CD4-positive, alpha-beta T cell treated with Interleukin-1 beta for 1 hour (primary cell): ENCODE data around the gene FAM107B.
"Not testable (repeated sequence)": the region's sequence is repeated elsewhere in the genome, so short reads cannot be mapped to it uniquely, and the experiment has no call there.

Experiments used
- DNase-seq, 2 donors: peaks; one replicate each; pipeline ENCODE4 v3.0.0-alpha.2; 2020 to 2022

The FAM107B gene

GRCh38 chr10:14774797-14775196, at the start of gene FAM107B:
Gene FAM107B, minus strand, starts transcription at chr10:14774897. Its CDS starts 234 bp downstream, at chr10:14774663.
- DNase-seq: no peak

- DNase-seq: no peak
Observed at GRCh38 chr10:14823966-14824365, 49.3 kb upstream of the FAM107B start.

GRCh38 chr10:14822879-14823755, 48.4 kb upstream of the FAM107B start:
- DNase-seq: peak; percentile 51 to 58

- no peak for DNase-seq
Observed at GRCh38 chr10:14821635-14822375, 47.1 kb upstream of the FAM107B start.

- peak in 1 of 2 donors; percentile 3 for DNase-seq
Observed at GRCh38 chr10:14820775-14821154, 46.1 kb upstream of the FAM107B start.

GRCh38 chr10:14820010-14820774, 45.5 kb upstream of the FAM107B start:
- DNase-seq: no peak

- DNase-seq: not testable (repeated sequence)
Observed at GRCh38 chr10:14816717-14817116, 42.0 kb upstream of the FAM107B start.

- DNase-seq: no peak
Observed at GRCh38 chr10:14815681-14816080, 41.0 kb upstream of the FAM107B start.

- no peak for DNase-seq
Observed at GRCh38 chr10:14812271-14812670, 37.6 kb upstream of the FAM107B start.

- no peak for DNase-seq
Observed at GRCh38 chr10:14810969-14811953, 36.6 kb upstream of the FAM107B start.

- DNase-seq: no peak
Observed at GRCh38 chr10:14806318-14806717, 31.6 kb upstream of the FAM107B start.

- no peak for DNase-seq
Observed at GRCh38 chr10:14803827-14804226, 29.1 kb upstream of the FAM107B start.

GRCh38 chr10:14801723-14802122, 27.0 kb upstream of the FAM107B start:
- no peak for DNase-seq

- DNase-seq: no peak
Observed at GRCh38 chr10:14800397-14800796, 25.7 kb upstream of the FAM107B start.

- DNase-seq: no peak
Observed at GRCh38 chr10:14798636-14799035, 23.9 kb upstream of the FAM107B start.

- DNase-seq: no peak
Observed at GRCh38 chr10:14787938-14788337, 13.2 kb upstream of the FAM107B start.

- no peak for DNase-seq
Observed at GRCh38 chr10:14784459-14785055, 9.9 kb upstream of the FAM107B start.

GRCh38 chr10:14782691-14783363, 8.1 kb upstream of the FAM107B start:
- DNase-seq: no peak

- no peak for DNase-seq
Observed at GRCh38 chr10:14781763-14782162, 7.1 kb upstream of the FAM107B start.

- DNase-seq: no peak
Observed at GRCh38 chr10:14779001-14779651, 4.4 kb upstream of the FAM107B start.
